Smooth muscle cell (in vitro differentiated cells): ENCODE measurements around the gene PIK3C3. TPM values are rescaled to one million over a fixed set of nuclear protein-coding genes. Genes with fewer than 3 reads are reported as not detected.
"Not testable (repeated sequence)": the region's sequence is repeated elsewhere in the genome, so short reads cannot be mapped to it uniquely, and the experiment has no call there.

Experiments used
- DNase-seq: peaks from one replicate; lab custom pipeline; 2025; ENCODE audit not compliant: unreplicated experiment; lab: John Stamatoyannopoulos, UW
- H2AFZ ChIP-seq: fragments of 200-600 bp; sonication (generic); 2 replicates; pipeline ENCODE4 v1.6.0; 2016; ENCODE audit warnings: antibody characterized with exemption, low read depth, mild to moderate bottlenecking
- H3F3A ChIP-seq: fragments of 200-600 bp; sonication (generic); 2 replicates; pipeline ENCODE4 v1.6.0; 2017; ENCODE audit warnings: antibody characterized with exemption, low read depth
- H3K27ac ChIP-seq: fragments of 200-600 bp; sonication (generic); 2 replicates; pipeline ENCODE4 v1.5.1; 2016; ENCODE audit warnings: low read depth, mild to moderate bottlenecking
- H3K27me3 ChIP-seq: fragments of 200-600 bp; sonication (generic); 2 replicates; pipeline ENCODE4 v1.6.1; 2016; ENCODE audit warnings: low read depth, mild to moderate bottlenecking
- H3K36me3 ChIP-seq: fragments of 200-600 bp; sonication (generic); 2 replicates; pipeline ENCODE4 v1.5.1; 2016; ENCODE audit warnings: low read depth
- H3K4me1 ChIP-seq: fragments of 200-600 bp; sonication (generic); 2 replicates; pipeline ENCODE4 v1.5.1; 2016; ENCODE audit warnings: low read depth
- H3K4me2 ChIP-seq: fragments of 200-600 bp; sonication (generic); 2 replicates; pipeline ENCODE4 v1.6.0; 2016; ENCODE audit warnings: mild to moderate bottlenecking
- H3K4me3 ChIP-seq: fragments of 200-600 bp; sonication (generic); 2 replicates; pipeline ENCODE4 v1.5.1; 2016; ENCODE audit warnings: mild to moderate bottlenecking
- H3K79me2 ChIP-seq: fragments of 200-600 bp; sonication (generic); 2 replicates; pipeline ENCODE4 v1.6.0; 2016; ENCODE audit warnings: low read depth, mild to moderate bottlenecking
- H3K9ac ChIP-seq: fragments of 200-600 bp; sonication (generic); 2 replicates; pipeline ENCODE4 v1.6.0; 2016; ENCODE audit warnings: low read depth
- H3K9me3 ChIP-seq: fragments of 200-600 bp; sonication (generic); replicated peaks from 2 replicates; pipeline ENCODE4 v1.5.1; 2016; ENCODE audit warnings: low read depth
- H4K20me1 ChIP-seq: fragments of 200-600 bp; sonication (generic); 2 replicates; pipeline ENCODE4 v1.6.0; 2016; ENCODE audit warnings: low read depth
- CTCF ChIP-seq: fragments of 200-600 bp; sonication (generic); IDR thresholded peaks from 2 replicates; pipeline ENCODE4 v1.5.1; 2017; ENCODE audit warnings: borderline replicate concordance, mild to moderate bottlenecking, antibody characterized with exemption; ENCODE audit not compliant: insufficient read depth, poor library complexity, severe bottlenecking
- WGBS: methylation state at CpG from one replicate; pipeline ENCODE4 v1.1.7; 2016; ENCODE audit warnings: low lambda C conversion rate; 5-methylcytosine and 5-hydroxymethylcytosine counted together
- polyA plus RNA-seq: library from polyadenylated mRNA; unstranded; fragments of >200 nt; fragmentation: Nextera tagmentation; extraction: Ambion mirVana; gene quantifications from 2 replicates; pipeline ENCODE4 v1.2.1, GENCODE V29; 2016
- total RNA-seq: library from RNA; depleted of rRNA; stranded (reverse); fragments of >200 nt; gene quantifications from 2 replicates; pipeline ENCODE4 v1.2.3, GENCODE V29; 2014

PIK3C3 gene
- total and polyA plus RNA-seq, 2 experiments from 2014 or later, result 19.2 to 58.6 TPM

GRCh38 chr18:42005782-42006181 is 50.7 kb downstream of the PIK3C3 start:
- Histone ChIP-seq H3K27ac (no peak overlapping the region), H3K4me3 (no peak overlapping the region), H3K9ac (no peak overlapping the region), H3K36me3 (peaks cover 33% of the 10 kb centered on the region), H2AFZ (no peak overlapping the region), H3K9me3 (no peaks in the 10 kb centered on the region), H3K27me3 (no peaks in the 10 kb centered on the region), H3K4me1 (no peaks in the 10 kb centered on the region), H3K79me2 (no peaks in the 10 kb centered on the region), H3K4me2 (no peak overlapping the region), H3F3A (no peaks in the 10 kb centered on the region), H4K20me1 (peaks cover 8% of the 10 kb centered on the region)
- DNase-seq, result no peak
- no peak for TF ChIP-seq CTCF

- H3K27me3 ChIP-seq, DNase-seq, H3K4me1 ChIP-seq, H2AFZ ChIP-seq, H3K27ac ChIP-seq, H3K79me2 ChIP-seq, H3K4me2 ChIP-seq, H3K9ac ChIP-seq, H3F3A ChIP-seq, H3K4me3 ChIP-seq, H3K9me3 ChIP-seq: not testable (repeated sequence)
- Histone ChIP-seq H4K20me1 (peaks cover 10% of the 10 kb centered on the region), H3K36me3 (peaks cover 29% of the 10 kb centered on the region)
These were observed 54.4 kb downstream of the PIK3C3 start for GRCh38 chr18:42009457-42009856.

GRCh38 chr18:42011053-42011452 is 56.0 kb downstream of the PIK3C3 start:
- Histone ChIP-seq H4K20me1 (peaks cover 10% of the 10 kb centered on the region), H3K27me3 (no peaks in the 10 kb centered on the region), H3K4me1 (no peaks in the 10 kb centered on the region), H3K4me2 (no peak overlapping the region), H2AFZ (no peak overlapping the region), H3K4me3 (no peak overlapping the region), H3K9me3 (no peaks in the 10 kb centered on the region), H3K9ac (no peak overlapping the region), H3K27ac (no peak overlapping the region), H3F3A (no peaks in the 10 kb centered on the region), H3K36me3 (peaks cover 22% of the 10 kb centered on the region), H3K79me2 (no peaks in the 10 kb centered on the region)
- no peak for TF ChIP-seq CTCF
- DNase-seq, result no peak
- 97% methylated on average over 4 of the region's 4 CpGs for WGBS

- Histone ChIP-seq H3K4me1 (peaks cover 3% of the 10 kb centered on the region), H3F3A (no peaks in the 10 kb centered on the region), H3K27me3 (no peaks in the 10 kb centered on the region), H3K79me2 (no peaks in the 10 kb centered on the region), H2AFZ (no peak overlapping the region), H3K36me3 (peaks cover 14% of the 10 kb centered on the region), H3K9me3 (no peaks in the 10 kb centered on the region), H3K4me3 (no peak overlapping the region), H3K9ac (no peak overlapping the region), H3K27ac (no peak overlapping the region), H3K4me2 (no peak overlapping the region), H4K20me1 (no peaks in the 10 kb centered on the region)
- WGBS, result 91% methylated on average over 4 of the region's 4 CpGs
- no peak for TF ChIP-seq CTCF
- no peak for DNase-seq
These were observed 63.8 kb downstream of the PIK3C3 start for GRCh38 chr18:42018831-42019230.
